K562 (cell line): ENCODE results near the gene COP1. TPM values are rescaled to one million over a fixed set of nuclear protein-coding genes. Genes with fewer than 3 reads are reported as not detected.
A peak's percentile ranks its signal among the peaks of the same experiment; 100 is the strongest.

Experiments used
- CHD1 ChIP-seq: fragments of 200-600 bp; sonication (generic); IDR thresholded peaks from one replicate; pipeline ENCODE4 v1.6.1; 2012; ENCODE audit warnings: mild to moderate bottlenecking, moderate library complexity, low read length, inconsistent platforms
- GABPB1 ChIP-seq: sonication (generic); formaldehyde crosslinking; IDR thresholded peaks from 2 replicates; pipeline ENCODE4 v1.8.0; 2022; ENCODE audit warnings: mild to moderate bottlenecking, missing genetic modification reagents
- HDAC1 ChIP-seq, 2 experiments: fragments of 450-650 bp; IDR thresholded peaks; 2 replicates each; pipeline ENCODE4 v1.6.1; 2016 to 2017; ENCODE audit warnings: inconsistent platforms in 1 of 2, mild to moderate bottlenecking in 1 of 2, moderate library complexity in 1 of 2
- LARP7 ChIP-seq: fragments of 450-650 bp; IDR thresholded peaks from 2 replicates; pipeline ENCODE4 v1.6.1; 2016
- PCBP1 ChIP-seq: fragments of 200-400 bp; formaldehyde crosslinking; IDR thresholded peaks from 2 replicates; pipeline ENCODE4 v1.6.1; 2018; ENCODE audit warnings: mild to moderate bottlenecking, low read depth, low read length; ENCODE audit not compliant: poor library complexity, severe bottlenecking
- PTBP1 ChIP-seq: fragments of 200-400 bp; formaldehyde crosslinking; IDR thresholded peaks from 2 replicates; pipeline ENCODE4 v1.6.1; 2017; ENCODE audit warnings: low read depth, low read length
- SMARCA4 ChIP-seq: fragments of 450-650 bp; IDR thresholded peaks from 2 replicates; pipeline ENCODE4 v1.6.1; 2016
- SRSF7 ChIP-seq: fragments of 200-400 bp; formaldehyde crosslinking; optimal IDR thresholded peaks from 2 replicates; pipeline ENCODE3; 2017; ENCODE audit warnings: mild to moderate bottlenecking, low read depth, low read length
- U2AF2 ChIP-seq: fragments of 200-400 bp; formaldehyde crosslinking; optimal IDR thresholded peaks from 2 replicates; pipeline ENCODE3; 2017; ENCODE audit warnings: low read depth, mild to moderate bottlenecking, low read length
- ZBTB7A ChIP-seq: IDR thresholded peaks from 2 replicates; pipeline ENCODE4 v1.6.1; 2011; ENCODE audit warnings: low read depth, mild to moderate bottlenecking, low read length, moderate library complexity, borderline replicate concordance; ENCODE audit not compliant: control insufficient read depth
- ZC3H8 ChIP-seq: fragments of 450-650 bp; IDR thresholded peaks from 2 replicates; pipeline ENCODE4 v1.6.1; 2017
- ZNF282 ChIP-seq: sonication (generic); formaldehyde crosslinking; IDR thresholded peaks from 2 replicates; pipeline ENCODE4 v1.8.1; 2023; ENCODE audit warnings: missing genetic modification reagents
- ZNF695 ChIP-seq: fragments of 450-650 bp; formaldehyde crosslinking; IDR thresholded peaks from 2 replicates; pipeline ENCODE4 v1.4.0; 2020; ENCODE audit warnings: mild to moderate bottlenecking, moderate library complexity
- polyA plus RNA-seq, 8 experiments: library from polyadenylated mRNA; depleted of rRNA in 4 of 8; stranded (reverse) in 5 of 8; unstranded in 3 of 8; fragments of >200 nt; fragmentation: Nextera tagmentation in 2 of 8; fragmentation: Illumina TruSeq in 1 of 8; extraction: Ambion mirVana in 2 of 8; extraction: Trizol in 1 of 8; gene quantifications; 2 replicates each; pipeline versions ENCODE4 v1.2.1 to v1.2.3, GENCODE V29; 2011 to 2014; ENCODE audit warnings: inconsistent platforms in 1 of 8, missing spikeins in 1 of 8
- total RNA-seq, 7 experiments: library from RNA; depleted of rRNA in 6 of 7; stranded (reverse); fragments of >200 nt in 6 of 7; fragmentation: Illumina TruSeq in 2 of 7; extraction: Trizol in 2 of 7; gene quantifications; 2 replicates each; pipeline versions ENCODE4 v1.2.1 to v1.2.3, GENCODE V29; 2011 to 2021; ENCODE audit warnings: low replicate concordance in 1 of 7
- TF ChIP-seq, protein P1 (sequence below), 2 experiments: fragments of 450-650 bp in 1 of 2; sonication (generic) in 1 of 2; formaldehyde crosslinking in 1 of 2; IDR thresholded peaks; 2 replicates each; pipeline versions ENCODE4 v1.7.1 to v1.9.0; 2016 to 2022; ENCODE audit warnings: inconsistent platforms in 1 of 2, mild to moderate bottlenecking in 1 of 2, missing genetic modification reagents in 1 of 2
- TF ChIP-seq, protein P2 (sequence below): fragments of 450-650 bp; formaldehyde crosslinking; conservative IDR thresholded peaks from 2 replicates; pipeline ENCODE4 v1.4.0; 2022; ENCODE audit warnings: mild to moderate bottlenecking, missing genetic modification characterization
- TF ChIP-seq, protein P3 (sequence below): sonication (generic); formaldehyde crosslinking; IDR thresholded peaks from 2 replicates; pipeline ENCODE4 v1.8.0; 2022; ENCODE audit warnings: mild to moderate bottlenecking, missing genetic modification reagents

Gene COP1
- total and polyA plus RNA-seq, 9 of the 15 experiments (the other 6 are each of a cell fraction or from before 2014, with no cell fraction given) = 25.8 to 77.7 (median 58.6) TPM

DNA sequence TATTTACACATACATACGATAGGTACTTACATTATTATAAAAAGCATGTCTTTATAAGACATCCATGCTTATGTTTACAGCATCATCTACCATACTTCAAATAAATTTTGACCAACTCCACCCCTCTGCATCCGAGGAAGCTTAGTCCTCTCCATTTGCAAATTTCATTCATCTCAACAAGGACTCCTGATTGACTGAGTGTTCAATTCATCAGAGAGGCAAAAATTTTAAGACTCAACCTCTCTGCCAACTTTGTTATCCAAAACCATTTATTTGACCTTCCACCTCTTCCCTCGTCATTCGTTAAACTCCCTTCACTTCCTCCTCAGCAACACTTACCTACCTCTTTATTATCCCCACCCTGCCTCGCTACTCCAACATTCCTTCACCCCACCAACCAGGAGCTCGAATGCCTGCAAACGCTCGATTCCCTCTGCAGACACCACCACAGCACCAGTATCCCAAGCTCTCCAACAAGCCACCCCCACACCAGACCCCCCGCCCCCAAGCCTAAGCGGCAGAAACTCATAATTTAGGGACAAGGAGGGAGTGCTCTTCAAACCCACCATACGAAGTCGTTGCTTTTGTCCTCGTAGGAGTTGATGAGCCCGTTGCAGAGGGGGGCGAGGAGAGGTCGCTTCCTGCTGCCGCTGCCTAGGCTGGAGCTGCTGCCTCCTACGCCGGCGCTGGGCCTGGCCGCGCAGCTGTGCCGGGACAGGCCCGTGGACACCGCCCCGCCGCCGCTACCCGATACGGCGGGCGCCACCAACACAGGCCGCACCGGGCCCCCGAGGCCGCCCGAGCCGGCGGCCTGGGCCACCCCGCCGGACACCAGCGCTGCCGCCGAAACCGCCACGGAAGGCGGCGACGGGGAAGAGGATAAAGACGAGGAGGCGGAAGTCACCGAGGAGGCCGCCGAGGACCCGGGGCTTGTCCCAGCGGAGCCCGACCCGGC, 803 bp downstream of the COP1 start (continued):
- TF ChIP-seq ZC3H8 (no peak), LARP7 (0 out of 2 replicates have a peak, but pooled peaks have one; percentile 32), SMARCA4 (peak; percentile 29; the same call in 1 of the 2 replicates), ZNF695 (CRISPR knock-in tag) (no peak), PCBP1 (no peak), ZNF282 (0 out of 2 replicates have a peak, but pooled peaks have one; percentile 53), CHD1 (peak; percentile 84), SRSF7 (no peak), ZBTB7A (peak; percentile 47; the same call in 1 of the 2 replicates), GABPB1 (CRISPR knock-in tag) (peak; percentile 55; the same call in 1 of the 2 replicates), HDAC1 (IDR thresholded peaks at IDR 0.05) (peak in 1 of 2 experiments; percentile 55; a peak in 1 of 4 replicates), PTBP1 (no peak), U2AF2 (no peak)
- TF ChIP-seq, protein P1, sequence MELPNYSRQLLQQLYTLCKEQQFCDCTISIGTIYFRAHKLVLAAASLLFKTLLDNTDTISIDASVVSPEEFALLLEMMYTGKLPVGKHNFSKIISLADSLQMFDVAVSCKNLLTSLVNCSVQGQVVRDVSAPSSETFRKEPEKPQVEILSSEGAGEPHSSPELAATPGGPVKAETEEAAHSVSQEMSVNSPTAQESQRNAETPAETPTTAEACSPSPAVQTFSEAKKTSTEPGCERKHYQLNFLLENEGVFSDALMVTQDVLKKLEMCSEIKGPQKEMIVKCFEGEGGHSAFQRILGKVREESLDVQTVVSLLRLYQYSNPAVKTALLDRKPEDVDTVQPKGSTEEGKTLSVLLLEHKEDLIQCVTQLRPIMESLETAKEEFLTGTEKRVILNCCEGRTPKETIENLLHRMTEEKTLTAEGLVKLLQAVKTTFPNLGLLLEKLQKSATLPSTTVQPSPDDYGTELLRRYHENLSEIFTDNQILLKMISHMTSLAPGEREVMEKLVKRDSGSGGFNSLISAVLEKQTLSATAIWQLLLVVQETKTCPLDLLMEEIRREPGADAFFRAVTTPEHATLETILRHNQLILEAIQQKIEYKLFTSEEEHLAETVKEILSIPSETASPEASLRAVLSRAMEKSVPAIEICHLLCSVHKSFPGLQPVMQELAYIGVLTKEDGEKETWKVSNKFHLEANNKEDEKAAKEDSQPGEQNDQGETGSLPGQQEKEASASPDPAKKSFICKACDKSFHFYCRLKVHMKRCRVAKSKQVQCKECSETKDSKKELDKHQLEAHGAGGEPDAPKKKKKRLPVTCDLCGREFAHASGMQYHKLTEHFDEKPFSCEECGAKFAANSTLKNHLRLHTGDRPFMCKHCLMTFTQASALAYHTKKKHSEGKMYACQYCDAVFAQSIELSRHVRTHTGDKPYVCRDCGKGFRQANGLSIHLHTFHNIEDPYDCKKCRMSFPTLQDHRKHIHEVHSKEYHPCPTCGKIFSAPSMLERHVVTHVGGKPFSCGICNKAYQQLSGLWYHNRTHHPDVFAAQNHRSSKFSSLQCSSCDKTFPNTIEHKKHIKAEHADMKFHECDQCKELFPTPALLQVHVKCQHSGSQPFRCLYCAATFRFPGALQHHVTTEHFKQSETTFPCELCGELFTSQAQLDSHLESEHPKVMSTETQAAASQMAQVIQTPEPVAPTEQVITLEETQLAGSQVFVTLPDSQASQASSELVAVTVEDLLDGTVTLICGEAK (IDR thresholded peaks at IDR 0.05) = 0 out of 2 replicates have a peak, but pooled peaks have one; percentile 10
- TF ChIP-seq, protein P1 (CRISPR knock-in tag; IDR thresholded peaks at IDR 0.05) = no peak
- TF ChIP-seq, protein P2, sequence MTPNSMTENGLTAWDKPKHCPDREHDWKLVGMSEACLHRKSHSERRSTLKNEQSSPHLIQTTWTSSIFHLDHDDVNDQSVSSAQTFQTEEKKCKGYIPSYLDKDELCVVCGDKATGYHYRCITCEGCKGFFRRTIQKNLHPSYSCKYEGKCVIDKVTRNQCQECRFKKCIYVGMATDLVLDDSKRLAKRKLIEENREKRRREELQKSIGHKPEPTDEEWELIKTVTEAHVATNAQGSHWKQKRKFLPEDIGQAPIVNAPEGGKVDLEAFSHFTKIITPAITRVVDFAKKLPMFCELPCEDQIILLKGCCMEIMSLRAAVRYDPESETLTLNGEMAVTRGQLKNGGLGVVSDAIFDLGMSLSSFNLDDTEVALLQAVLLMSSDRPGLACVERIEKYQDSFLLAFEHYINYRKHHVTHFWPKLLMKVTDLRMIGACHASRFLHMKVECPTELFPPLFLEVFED = 0 out of 2 replicates have a peak, but pooled peaks have one; percentile 70
- TF ChIP-seq, protein P3, sequence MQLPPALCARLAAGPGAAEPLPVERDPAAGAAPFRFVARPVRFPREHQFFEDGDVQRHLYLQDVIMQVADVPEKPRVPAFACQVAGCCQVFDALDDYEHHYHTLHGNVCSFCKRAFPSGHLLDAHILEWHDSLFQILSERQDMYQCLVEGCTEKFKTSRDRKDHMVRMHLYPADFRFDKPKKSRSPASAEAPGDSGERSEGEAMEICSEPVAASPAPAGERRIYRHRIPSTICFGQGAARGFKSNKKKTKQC (CRISPR knock-in tag) = no peak
